HCT116 (cell line): ENCODE data around the gene SSB. TPM values are rescaled to one million over a fixed set of nuclear protein-coding genes. Genes with fewer than 3 reads are reported as not detected.

Source experiments
- ATAC-seq: fragments of 200-7000 bp; cut with Tn5 transposase; 2 replicates; pipeline ENCODE4 v1.9.1; 2020; ENCODE audit warnings: mild to moderate bottlenecking, moderate library complexity
- BruUV-seq: library from RNA; stranded (reverse); fragments of 400-500 nt; replicated peaks from 2 replicates; lab custom pipeline; 2021; lab: Mats Ljungman, UMichigan
- CTCF ChIA-PET: fragments of 300-600 bp; sonication (Branson Sonifier 250); formaldehyde crosslinking; loops from one replicate; lab custom pipeline; 2021; ENCODE audit warnings: antibody characterized with exemption; lab: Charles Lee
- POLR2A ChIA-PET: fragments of 300-600, 350-600 bp; sonication (Branson Sonifier 250); formaldehyde crosslinking; loops from one replicate; lab custom pipeline; 2021; ENCODE audit warnings: antibody characterized with exemption; lab: Charles Lee
- RAD21 ChIA-PET, 2 experiments: fragments of 300-600 bp; sonication (Branson Sonifier 250); formaldehyde crosslinking; loops; one replicate each; lab custom pipeline; 2023; ENCODE audit warnings: low total read pairs in 2 of 2; ENCODE audit not compliant: uncharacterized antibody in 2 of 2, unreplicated experiment in 2 of 2, low non-redundant PET in 1 of 2; lab: Charles Lee
- DNase-seq: peaks from one replicate; pipeline ENCODE4 v3.0.0-alpha.2; 2010; ENCODE audit warnings: low read depth, low spot score
- H2AFZ ChIP-seq: fragments of 200-600 bp; shearing (Covaris generic), sonication (generic); 2 replicates; pipeline ENCODE4 v1.6.1; 2017; ENCODE audit warnings: low read depth, mixed run types, mixed read lengths, antibody characterized with exemption, low read length; ENCODE audit not compliant: poor library complexity, severe bottlenecking
- H3K27ac ChIP-seq: 2 replicates; pipeline ENCODE4 v1.5.1; 2012; ENCODE audit warnings: low read depth, low read length
- H3K27me3 ChIP-seq: fragments of 200-600 bp; sonication (generic); 2 replicates; pipeline ENCODE4 v1.6.1; 2016; ENCODE audit warnings: mixed run types, low read length, mixed read lengths; ENCODE audit not compliant: insufficient read depth
- H3K36me3 ChIP-seq, 2 experiments: fragments of 200-500 bp in 1 of 2; fragments of 200-600 bp in 1 of 2; sonication (Bioruptor generic) in 1 of 2; sonication (generic) in 1 of 2; 2 replicates each; pipeline versions ENCODE4 v1.5.1 to v1.6.1; 2014 to 2016; ENCODE audit warnings: low read length in 2 of 2, inconsistent platforms in 1 of 2, mixed read lengths in 1 of 2, mixed run types in 1 of 2; ENCODE audit not compliant: insufficient read depth in 2 of 2, control insufficient read depth in 1 of 2
- H3K4me1 ChIP-seq, 2 experiments: fragments of 200-600 bp in 1 of 2; sonication (generic) in 1 of 2; 2 replicates each; pipeline versions ENCODE4 v1.5.1 to v1.6.1; 2012 to 2017; ENCODE audit warnings: low read length in 2 of 2, inconsistent platforms in 1 of 2, mild to moderate bottlenecking in 1 of 2, mixed read lengths in 1 of 2, mixed run types in 1 of 2, moderate library complexity in 1 of 2; ENCODE audit not compliant: insufficient read depth in 2 of 2, control insufficient read depth in 1 of 2
- H3K4me2 ChIP-seq: fragments of 200-600 bp; sonication (generic); 2 replicates; pipeline ENCODE4 v1.6.1; 2017; ENCODE audit warnings: mixed run types, low read length, mixed read lengths
- H3K4me3 ChIP-seq, 2 experiments: fragments of 200-600 bp in 1 of 2; sonication (generic) in 1 of 2; replicated peaks in 1 of 2; 2 replicates each; pipeline ENCODE4 v1.5.1; 2011 to 2016; ENCODE audit warnings: low read length in 2 of 2, control low read depth in 1 of 2, low read depth in 1 of 2, mild to moderate bottlenecking in 1 of 2, mixed read lengths in 1 of 2, mixed run types in 1 of 2
- H3K79me2 ChIP-seq: fragments of 200-600 bp; sonication (generic); 2 replicates; pipeline ENCODE4 v1.6.1; 2017; ENCODE audit warnings: mild to moderate bottlenecking, mixed run types, low read length, moderate library complexity, mixed read lengths; ENCODE audit not compliant: insufficient read depth
- H3K9ac ChIP-seq: fragments of 200-600 bp; sonication (generic); 2 replicates; pipeline ENCODE4 v1.6.1; 2016; ENCODE audit warnings: low read length, mixed read lengths
- H3K9me2 ChIP-seq: fragments of 200-600 bp; sonication (generic), shearing (Covaris generic); 2 replicates; pipeline ENCODE4 v1.6.1; 2017; ENCODE audit warnings: mixed run types, mild to moderate bottlenecking, moderate library complexity; ENCODE audit not compliant: insufficient read depth
- H3K9me3 ChIP-seq, 2 experiments: fragments of 200-500 bp in 1 of 2; fragments of 200-600 bp in 1 of 2; sonication (Bioruptor generic) in 1 of 2; sonication (generic) in 1 of 2; 2 replicates each; pipeline ENCODE4 v1.6.1; 2014 to 2017; ENCODE audit warnings: low read length in 2 of 2, mixed read lengths in 2 of 2, inconsistent platforms in 1 of 2, low read depth in 1 of 2, mild to moderate bottlenecking in 1 of 2, mixed run types in 1 of 2, moderate library complexity in 1 of 2; ENCODE audit not compliant: control insufficient read depth in 1 of 2, insufficient read depth in 1 of 2
- H4K20me1 ChIP-seq: fragments of 200-600 bp; sonication (generic), shearing (Covaris generic); 2 replicates; pipeline ENCODE4 v1.6.1; 2017; ENCODE audit warnings: mixed run types, mild to moderate bottlenecking, moderate library complexity; ENCODE audit not compliant: insufficient read depth
- CBX3 ChIP-seq: IDR thresholded peaks from 2 replicates; pipeline ENCODE4 v1.6.1; 2012; ENCODE audit warnings: low read depth
- CEBPB ChIP-seq: IDR thresholded peaks from 2 replicates; pipeline ENCODE4 v1.6.1; 2012; ENCODE audit warnings: low read depth
- CTCF ChIP-seq, 3 experiments: fragments of 200-600 bp in 1 of 3; sonication (generic) in 1 of 3; IDR thresholded peaks in 2 of 3; conservative IDR thresholded peaks in 1 of 3; 2 replicates each; pipeline ENCODE4 v1.5.1; 2012 to 2017; ENCODE audit warnings: low read depth in 2 of 3, low read length in 2 of 3, antibody characterized with exemption in 1 of 3, borderline replicate concordance in 1 of 3, control low read depth in 1 of 3, mild to moderate bottlenecking in 1 of 3, mixed read lengths in 1 of 3, mixed run types in 1 of 3, moderate library complexity in 1 of 3; ENCODE audit not compliant: insufficient read depth in 1 of 3
- ELF1 ChIP-seq: IDR thresholded peaks from 2 replicates; pipeline ENCODE4 v1.6.1; 2012; ENCODE audit warnings: low read depth, borderline replicate concordance
- EZH2 ChIP-seq: fragments of 200-600 bp; sonication (generic); IDR thresholded peaks from 2 replicates; pipeline ENCODE4 v1.6.1; 2017; ENCODE audit warnings: antibody characterized with exemption, mixed run types
- FOSL1 ChIP-seq: IDR thresholded peaks from 2 replicates; pipeline ENCODE4 v1.6.1; 2012; ENCODE audit warnings: low read depth
- JUND ChIP-seq: IDR thresholded peaks from 2 replicates; pipeline ENCODE4 v1.6.1; 2012
- POLR2A ChIP-seq: IDR thresholded peaks from 2 replicates; pipeline ENCODE4 v1.7.0; 2011; ENCODE audit warnings: borderline replicate concordance; ENCODE audit not compliant: insufficient read depth, insufficient read length; ENCODE audit errors: extremely low read depth
- POLR2AphosphoS5 ChIP-seq: IDR thresholded peaks from 2 replicates; pipeline ENCODE4 v1.6.1; 2011; ENCODE audit warnings: mild to moderate bottlenecking, low read depth, low read length, moderate library complexity
- SP1 ChIP-seq: IDR thresholded peaks from 2 replicates; pipeline ENCODE4 v1.6.1; 2012; ENCODE audit warnings: low read depth
- SRF ChIP-seq: IDR thresholded peaks from 2 replicates; pipeline ENCODE4 v1.6.1; 2012; ENCODE audit warnings: low read depth
- TCF7L2 ChIP-seq: IDR thresholded peaks from 2 replicates; pipeline ENCODE4 v1.7.0; 2011; ENCODE audit warnings: borderline replicate concordance, inconsistent platforms; ENCODE audit not compliant: insufficient read depth, insufficient read length; ENCODE audit errors: extremely low read depth
- YY1 ChIP-seq: IDR thresholded peaks from 2 replicates; pipeline ENCODE4 v1.6.1; 2011; ENCODE audit warnings: low read length, low read depth, moderate library complexity, mild to moderate bottlenecking; ENCODE audit not compliant: insufficient replicate concordance; ENCODE audit errors: extremely low read depth
- ZBTB33 ChIP-seq: IDR thresholded peaks from 2 replicates; pipeline ENCODE4 v1.6.1; 2011; ENCODE audit warnings: mild to moderate bottlenecking, low read length, moderate library complexity; ENCODE audit not compliant: insufficient replicate concordance; ENCODE audit errors: extremely low read depth
- ZFX ChIP-seq: fragments of 450-650 bp; IDR thresholded peaks from 2 replicates; pipeline ENCODE4 v1.6.1; 2017
- intact Hi-C: fragments of 100-400 bp; cut with micrococcal nuclease; formaldehyde crosslinking; loops from 2 replicates; pipeline ENCODE4 v1.10.0; 2022
- total RNA-seq: library from RNA; stranded (reverse); gene quantifications from one replicate; pipeline ENCODE4 v1.2.1, GENCODE V29; 2021; ENCODE audit not compliant: unreplicated experiment

The SSB gene
- total RNA-seq, 1 experiment from 2014 or later, result 117 TPM

- H3K4me1 ChIP-seq, result no peaks in the 10 kb centered on the region; a peak in 1 of 4 replicates
- no peak overlapping the region for H2AFZ ChIP-seq
- no peak for TF ChIP-seq CBX3
- no peak for TF ChIP-seq ZFX
- no peak for TF ChIP-seq FOSL1
- TF ChIP-seq SP1, result no peak
- TF ChIP-seq TCF7L2, result no peak
- H3K9me3 ChIP-seq, result no peaks in the 10 kb centered on the region
- ChIA-PET POLR2A (no interaction called here), RAD21 (no interaction called here), CTCF (interaction anchor here (1.1 kb wide), 1 partner anchor 15 kb away, joined by 3 read pairs; no protein-coding TSS in a partner anchor)
- no peaks in the 10 kb centered on the region for H3K79me2 ChIP-seq
- no peaks in the 10 kb centered on the region for H3K27me3 ChIP-seq
- intact Hi-C loops, result loop anchor here (10.0 kb wide), 1 partner anchor 661 kb away; no protein-coding TSS in a partner anchor
- H3K4me3 ChIP-seq, result no peak overlapping the region
- no peak overlapping the region for H3K27ac ChIP-seq
- H3K36me3 ChIP-seq, result no peaks in the 10 kb centered on the region
- no peak overlapping the region for H3K4me2 ChIP-seq
- no peaks in the 10 kb centered on the region for H4K20me1 ChIP-seq
- no peak for DNase-seq
- H3K9ac ChIP-seq, result no peak overlapping the region
- no peak for ATAC-seq
- BruUV-seq, result no TSS peak
- H3K9me2 ChIP-seq, result no peaks in the 10 kb centered on the region
These were observed 23.3 kb upstream of the SSB start for GRCh38 chr2:169775354-169775753.

- Histone ChIP-seq H3K27me3 (no peaks in the 10 kb centered on the region), H3K9me2 (no peaks in the 10 kb centered on the region), H3K4me2 (no peak overlapping the region), H3K4me3 (no peak overlapping the region), H4K20me1 (no peaks in the 10 kb centered on the region), H3K9me3 (no peaks in the 10 kb centered on the region), H3K27ac (no peak overlapping the region), H3K4me1 (no peaks in the 10 kb centered on the region; a peak in 1 of 4 replicates), H3K79me2 (no peaks in the 10 kb centered on the region), H3K36me3 (no peaks in the 10 kb centered on the region), H2AFZ (no peak overlapping the region), H3K9ac (no peak overlapping the region)
- RAD21 ChIA-PET, result no interaction called here
- POLR2A ChIA-PET, result no interaction called here
- CTCF ChIA-PET, result no interaction called here
- no peak for TF ChIP-seq JUND
- no peak for TF ChIP-seq CTCF (IDR thresholded peaks at IDR 0.05 in 2 of 3, conservative IDR thresholded peaks at IDR 0.05 in 1 of 3; ENCODE audit: borderline replicate concordance in 1 of 3, insufficient read depth in 1 of 3, low read depth in 2 of 3, low read length in 2 of 3)
- TF ChIP-seq FOSL1, result no peak
- no peak for TF ChIP-seq YY1
- no peak for TF ChIP-seq SP1
- TF ChIP-seq POLR2A, result no peak
- no peak for TF ChIP-seq EZH2
- TF ChIP-seq ELF1, result no peak
- no peak for TF ChIP-seq ZBTB33
- TF ChIP-seq ZFX, result no peak
- no peak for TF ChIP-seq CEBPB
- no peak for TF ChIP-seq SRF
- TF ChIP-seq POLR2AphosphoS5, result no peak
- ATAC-seq, result no peak
- BruUV-seq, result no TSS peak
- intact Hi-C loops, result loop anchor here (10.0 kb wide), 1 partner anchor 661 kb away; no protein-coding TSS in a partner anchor
- DNase-seq, result no peak
These were observed 22.9 kb upstream of the SSB start for GRCh38 chr2:169775765-169776164.
